PC-9 (cell line): Measurements from ENCODE around the gene TMOD1.
"Not testable (repeated sequence)": the region's sequence is repeated elsewhere in the genome, so short reads cannot be mapped to it uniquely, and the experiment has no call there.

Experiments
- CTCF ChIP-seq: fragments of 200-600 bp; sonication (generic); conservative IDR thresholded peaks from 2 replicates; pipeline ENCODE4 v1.6.1; 2017; ENCODE audit warnings: mixed run types, antibody characterized with exemption, mild to moderate bottlenecking, moderate library complexity
- EZH2 ChIP-seq: fragments of 200-600 bp; sonication (generic); IDR thresholded peaks from 2 replicates; pipeline ENCODE4 v1.8.0; 2017; ENCODE audit warnings: antibody characterized with exemption, low read depth

DNA sequence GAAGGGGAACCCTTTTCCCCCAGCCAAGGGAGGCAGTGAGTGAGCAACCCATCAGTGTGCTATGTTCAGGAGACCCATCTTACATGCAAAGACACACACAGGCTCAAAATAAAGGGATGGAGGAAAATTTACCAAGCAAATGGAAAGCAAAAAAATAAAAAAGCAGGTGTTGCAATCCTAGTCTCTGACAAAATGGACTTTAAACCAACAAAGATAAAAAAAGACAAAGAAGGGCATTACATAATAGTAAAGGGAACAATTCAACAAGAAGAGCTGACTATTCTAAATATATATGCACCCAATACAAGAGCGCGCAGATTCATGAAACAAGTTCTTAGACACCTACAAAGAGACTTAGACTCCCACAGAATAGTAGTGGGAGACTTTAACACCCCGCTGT, 47.9 kb upstream of the TMOD1 start:
- TF ChIP-seq CTCF, EZH2: not testable (repeated sequence)
